ENCODE data around the gene CAPZB.
"Not testable (repeated sequence)": the region's sequence is repeated elsewhere in the genome, so short reads cannot be mapped to it uniquely, and the experiment has no call there.

CAPZB gene

GRCh38 chr1:19517017-19517416 is 31.7 kb upstream of the CAPZB start:
- H3K27ac ChIP-seq (ENCODE audit: low read depth, low read length, severe bottlenecking), result no peak overlapping the region
- no peak overlapping the region for H3K4me3 ChIP-seq (ENCODE audit: extremely low read depth, insufficient read depth, low read length, poor library complexity, severe bottlenecking)
- no peaks in the 10 kb centered on the region for H3K9me3 ChIP-seq (ENCODE audit: control insufficient read depth, low read length)
- no peaks in the 10 kb centered on the region for H3K36me3 ChIP-seq (ENCODE audit: control insufficient read depth, insufficient read depth, low read length)
- no peaks in the 10 kb centered on the region for H3K4me1 ChIP-seq (ENCODE audit: control insufficient read depth, insufficient read depth, low read length, poor library complexity, severe bottlenecking)

GRCh38 chr1:19515201-19515600 is 29.9 kb upstream of the CAPZB start:
- H3K36me3 ChIP-seq (ENCODE audit: control insufficient read depth, insufficient read depth, low read length), result no peaks in the 10 kb centered on the region
- no peaks in the 10 kb centered on the region for H3K9me3 ChIP-seq (ENCODE audit: control insufficient read depth, low read length)
- WGBS, 2 experiments (ENCODE audit: insufficient coverage in 2 of 2), result 85 to 95% methylated on average over 3 of the region's 4 CpGs
- no peak overlapping the region for H3K4me3 ChIP-seq (ENCODE audit: extremely low read depth, insufficient read depth, low read length, poor library complexity, severe bottlenecking)
- H3K4me1 ChIP-seq (ENCODE audit: control insufficient read depth, insufficient read depth, low read length, poor library complexity, severe bottlenecking), result no peaks in the 10 kb centered on the region
- no peak overlapping the region for H3K27ac ChIP-seq (ENCODE audit: low read depth, low read length, severe bottlenecking)

- H3K4me3 ChIP-seq (ENCODE audit: extremely low read depth, insufficient read depth, low read length, poor library complexity, severe bottlenecking), result no peak overlapping the region
- no peaks in the 10 kb centered on the region for H3K9me3 ChIP-seq (ENCODE audit: control insufficient read depth, low read length)
- H3K4me1 ChIP-seq (ENCODE audit: control insufficient read depth, insufficient read depth, low read length, poor library complexity, severe bottlenecking), result no peaks in the 10 kb centered on the region
- no peaks in the 10 kb centered on the region for H3K36me3 ChIP-seq (ENCODE audit: control insufficient read depth, insufficient read depth, low read length)
- H3K27ac ChIP-seq (ENCODE audit: low read depth, low read length, severe bottlenecking), result no peak overlapping the region
- 96 to 98% methylated on average over 6 of the region's 7 CpGs for WGBS, 2 experiments (ENCODE audit: insufficient coverage in 2 of 2)
These were observed 29.1 kb upstream of the CAPZB start for GRCh38 chr1:19514391-19514831.

GRCh38 chr1:19512545-19512944 is 27.2 kb upstream of the CAPZB start:
- no peaks in the 10 kb centered on the region for H3K4me1 ChIP-seq (ENCODE audit: control insufficient read depth, insufficient read depth, low read length, poor library complexity, severe bottlenecking)
- WGBS, 2 experiments (ENCODE audit: insufficient coverage in 2 of 2), result no CpG with 5 or more reads among the region's 2 CpGs
- no peak overlapping the region for H3K4me3 ChIP-seq (ENCODE audit: extremely low read depth, insufficient read depth, low read length, poor library complexity, severe bottlenecking)
- H3K36me3 ChIP-seq (ENCODE audit: control insufficient read depth, insufficient read depth, low read length), result no peaks in the 10 kb centered on the region
- H3K27ac ChIP-seq (ENCODE audit: low read depth, low read length, severe bottlenecking), result no peak overlapping the region
- H3K9me3 ChIP-seq (ENCODE audit: control insufficient read depth, low read length), result no peaks in the 10 kb centered on the region

GRCh38 chr1:19511116-19511515 is 25.8 kb upstream of the CAPZB start:
- Histone ChIP-seq H3K27ac (ENCODE audit: low read depth, low read length, severe bottlenecking) (no peak overlapping the region), H3K4me3 (ENCODE audit: extremely low read depth, insufficient read depth, low read length, poor library complexity, severe bottlenecking) (no peak overlapping the region), H3K36me3 (ENCODE audit: control insufficient read depth, insufficient read depth, low read length) (no peaks in the 10 kb centered on the region), H3K9me3 (ENCODE audit: control insufficient read depth, low read length) (no peaks in the 10 kb centered on the region), H3K4me1 (ENCODE audit: control insufficient read depth, insufficient read depth, low read length, poor library complexity, severe bottlenecking) (no peaks in the 10 kb centered on the region)

- 92 to 98% methylated on average over 6 to 8 of the region's 8 CpGs for WGBS, 2 experiments (ENCODE audit: insufficient coverage in 2 of 2)
- not testable (repeated sequence) for H3K4me3 ChIP-seq (ENCODE audit: extremely low read depth, insufficient read depth, low read length, poor library complexity, severe bottlenecking); H3K9me3 ChIP-seq (ENCODE audit: control insufficient read depth, low read length); H3K36me3 ChIP-seq (ENCODE audit: control insufficient read depth, insufficient read depth, low read length); H3K27ac ChIP-seq (ENCODE audit: low read depth, low read length, severe bottlenecking); H3K4me1 ChIP-seq (ENCODE audit: control insufficient read depth, insufficient read depth, low read length, poor library complexity, severe bottlenecking)
These were observed 24.3 kb upstream of the CAPZB start for GRCh38 chr1:19509647-19510046.

- H3K4me3 ChIP-seq (ENCODE audit: extremely low read depth, insufficient read depth, low read length, poor library complexity, severe bottlenecking), result no peak overlapping the region
- no CpG with 5 or more reads among the region's 5 CpGs for WGBS, 2 experiments (ENCODE audit: insufficient coverage in 2 of 2)
- no peaks in the 10 kb centered on the region for H3K36me3 ChIP-seq (ENCODE audit: control insufficient read depth, insufficient read depth, low read length)
- no peaks in the 10 kb centered on the region for H3K9me3 ChIP-seq (ENCODE audit: control insufficient read depth, low read length)
- H3K27ac ChIP-seq (ENCODE audit: low read depth, low read length, severe bottlenecking), result no peak overlapping the region
- no peaks in the 10 kb centered on the region for H3K4me1 ChIP-seq (ENCODE audit: control insufficient read depth, insufficient read depth, low read length, poor library complexity, severe bottlenecking)
These were observed 22.2 kb upstream of the CAPZB start for GRCh38 chr1:19507516-19507915.

- Histone ChIP-seq H3K9me3 (ENCODE audit: control insufficient read depth, low read length) (no peaks in the 10 kb centered on the region), H3K4me3 (ENCODE audit: extremely low read depth, insufficient read depth, low read length, poor library complexity, severe bottlenecking) (no peak overlapping the region), H3K36me3 (ENCODE audit: control insufficient read depth, insufficient read depth, low read length) (no peaks in the 10 kb centered on the region), H3K27ac (ENCODE audit: low read depth, low read length, severe bottlenecking) (no peak overlapping the region), H3K4me1 (ENCODE audit: control insufficient read depth, insufficient read depth, low read length, poor library complexity, severe bottlenecking) (no peaks in the 10 kb centered on the region)
- 94 to 95% methylated on average over 10 to 11 of the region's 11 CpGs for WGBS, 2 experiments (ENCODE audit: insufficient coverage in 2 of 2)
These were observed 20.5 kb upstream of the CAPZB start for GRCh38 chr1:19505693-19506457.

GRCh38 chr1:19504796-19505692 is 19.7 kb upstream of the CAPZB start:
- 66 to 89% methylated on average over 3 of the region's 6 CpGs for whole genome bisulfite sequencing, 2 experiments (ENCODE audit: insufficient coverage in 2 of 2)
- no peaks in the 10 kb centered on the region for H3K36me3 ChIP-seq (ENCODE audit: control insufficient read depth, insufficient read depth, low read length)
- no peak overlapping the region for H3K4me3 ChIP-seq (ENCODE audit: extremely low read depth, insufficient read depth, low read length, poor library complexity, severe bottlenecking)
- no peak overlapping the region for H3K27ac ChIP-seq (ENCODE audit: low read depth, low read length, severe bottlenecking)
- H3K9me3 ChIP-seq (ENCODE audit: control insufficient read depth, low read length), result no peaks in the 10 kb centered on the region
- no peaks in the 10 kb centered on the region for H3K4me1 ChIP-seq (ENCODE audit: control insufficient read depth, insufficient read depth, low read length, poor library complexity, severe bottlenecking)

GRCh38 chr1:19502284-19502683 is 16.9 kb upstream of the CAPZB start:
- not testable (repeated sequence) for H3K27ac ChIP-seq (ENCODE audit: low read depth, low read length, severe bottlenecking); H3K4me1 ChIP-seq (ENCODE audit: control insufficient read depth, insufficient read depth, low read length, poor library complexity, severe bottlenecking); H3K36me3 ChIP-seq (ENCODE audit: control insufficient read depth, insufficient read depth, low read length); H3K4me3 ChIP-seq (ENCODE audit: extremely low read depth, insufficient read depth, low read length, poor library complexity, severe bottlenecking); H3K9me3 ChIP-seq (ENCODE audit: control insufficient read depth, low read length)
- WGBS, 2 experiments (ENCODE audit: insufficient coverage in 2 of 2), result 95 to 96% methylated on average over 6 of the region's 6 CpGs

- not testable (repeated sequence) for H3K9me3 ChIP-seq (ENCODE audit: control insufficient read depth, low read length); H3K4me1 ChIP-seq (ENCODE audit: control insufficient read depth, insufficient read depth, low read length, poor library complexity, severe bottlenecking); H3K4me3 ChIP-seq (ENCODE audit: extremely low read depth, insufficient read depth, low read length, poor library complexity, severe bottlenecking); H3K36me3 ChIP-seq (ENCODE audit: control insufficient read depth, insufficient read depth, low read length); H3K27ac ChIP-seq (ENCODE audit: low read depth, low read length, severe bottlenecking)
- 91 to 96% methylated on average over 1 to 2 of the region's 2 CpGs for WGBS, 2 experiments (ENCODE audit: insufficient coverage in 2 of 2)
These were observed 14.5 kb upstream of the CAPZB start for GRCh38 chr1:19499887-19500286.

Data from mesodermal cell (in vitro differentiated cells).